Stimulated activated naive CD8-positive, alpha-beta T cell treated with anti-CD3 and anti-CD28 coated beads, Interleukin-15, amount 100 ng/mL, for 72 hours (primary cell): Measurements from ENCODE around the gene RBFOX2.

Source experiments
- ATAC-seq: fragments of 150-1000 bp; cut with Tn5 transposase; 2 replicates; pipeline ENCODE4 v1.10.0; 2021; ENCODE audit warnings: mild to moderate bottlenecking, moderate library complexity
- DNase-seq, 2 donors: peaks; one replicate each; pipeline ENCODE4 v3.0.0; 2021 to 2022
- H3K27ac Mint-ChIP-seq, 2 donors: one replicate each; pipeline ENCODE4 v1.8.0; 2022; ENCODE audit warnings: mild to moderate bottlenecking in 2 of 2, mixed read lengths in 2 of 2, moderate library complexity in 2 of 2
- H3K27me3 Mint-ChIP-seq: one replicate; pipeline ENCODE4 v1.8.0; 2022; ENCODE audit warnings: mixed read lengths
- H3K4me1 Mint-ChIP-seq: one replicate; pipeline ENCODE4 v1.8.0; 2022; ENCODE audit warnings: mild to moderate bottlenecking, mixed read lengths
- H3K4me3 Mint-ChIP-seq, 2 donors: one replicate each; pipeline ENCODE4 v1.8.0; 2022; ENCODE audit warnings: mild to moderate bottlenecking in 2 of 2, mixed read lengths in 2 of 2, moderate library complexity in 1 of 2
- H3K9me3 Mint-ChIP-seq, 2 donors: one replicate each; pipeline ENCODE4 v1.8.0; 2022; ENCODE audit warnings: mixed read lengths in 2 of 2

Gene RBFOX2

GRCh38 chr22:35840302-35840739 lies 188.3 kb downstream of the RBFOX2 start:
- Mint-ChIP-seq H3K27me3 (peaks cover 26% of the 10 kb centered on the region), H3K4me3 (peak overlapping the region; percentile 37 to 40), H3K9me3 (no peaks in the 10 kb centered on the region), H3K27ac (no peak overlapping the region), H3K4me1 (peaks cover 22% of the 10 kb centered on the region)
- no peak for DNase-seq
- ATAC-seq, result no peak

GRCh38 chr22:35839841-35840301 lies 188.8 kb downstream of the RBFOX2 start:
- Mint-ChIP-seq H3K27me3 (peaks cover 26% of the 10 kb centered on the region), H3K4me3 (peak overlapping the region; percentile 37 to 40), H3K27ac (peak overlapping the region in 1 of 2 donors; percentile 49), H3K9me3 (no peaks in the 10 kb centered on the region), H3K4me1 (peaks cover 24% of the 10 kb centered on the region)
- ATAC-seq (no peak), DNase-seq (no peak)

- Mint-ChIP-seq H3K27ac (no peak overlapping the region), H3K4me3 (no peak overlapping the region), H3K27me3 (peaks cover 23% of the 10 kb centered on the region), H3K9me3 (no peaks in the 10 kb centered on the region), H3K4me1 (peaks cover 24% of the 10 kb centered on the region)
- DNase-seq, result no peak
- ATAC-seq, result no peak
Measured at GRCh38 chr22:35838855-35839576, 189.6 kb downstream of the RBFOX2 start.

GRCh38 chr22:35837101-35837727 lies 191.4 kb downstream of the RBFOX2 start:
- DNase-seq, result no peak
- H3K4me1 Mint-ChIP-seq, result peaks cover 24% of the 10 kb centered on the region
- no peak for ATAC-seq
- H3K9me3 Mint-ChIP-seq, result no peaks in the 10 kb centered on the region
- no peak overlapping the region for H3K27ac Mint-ChIP-seq
- no peak overlapping the region for H3K4me3 Mint-ChIP-seq
- H3K27me3 Mint-ChIP-seq, result peaks cover 20% of the 10 kb centered on the region

- Mint-ChIP-seq H3K9me3 (no peaks in the 10 kb centered on the region), H3K4me3 (peak overlapping the region in 1 of 2 donors; percentile 4), H3K27ac (peak overlapping the region in 1 of 2 donors; percentile 79), H3K27me3 (peaks cover 20% of the 10 kb centered on the region), H3K4me1 (peaks cover 24% of the 10 kb centered on the region)
- no peak for ATAC-seq
- DNase-seq, result no peak
Measured at GRCh38 chr22:35835998-35836691, 192.5 kb downstream of the RBFOX2 start.

GRCh38 chr22:35835267-35835997 lies 193.2 kb downstream of the RBFOX2 start:
- peaks cover 23% of the 10 kb centered on the region for H3K4me1 Mint-ChIP-seq
- peak overlapping the region in 1 of 2 donors; percentile 79 for H3K27ac Mint-ChIP-seq
- H3K9me3 Mint-ChIP-seq, result no peaks in the 10 kb centered on the region
- DNase-seq (no peak), ATAC-seq (no peak)
- H3K4me3 Mint-ChIP-seq, result no peak overlapping the region
- H3K27me3 Mint-ChIP-seq, result peaks cover 18% of the 10 kb centered on the region

- Mint-ChIP-seq H3K4me3 (no peak overlapping the region), H3K27me3 (peaks cover 9% of the 10 kb centered on the region), H3K9me3 (no peaks in the 10 kb centered on the region), H3K4me1 (peaks cover 9% of the 10 kb centered on the region), H3K27ac (no peak overlapping the region)
- DNase-seq, result no peak
- ATAC-seq, result no peak
Measured at GRCh38 chr22:35834061-35834460, 194.6 kb downstream of the RBFOX2 start.

- DNase-seq (no peak), ATAC-seq (no peak)
- Mint-ChIP-seq H3K27me3 (peaks cover 6% of the 10 kb centered on the region), H3K27ac (no peak overlapping the region), H3K9me3 (no peaks in the 10 kb centered on the region), H3K4me1 (peaks cover 1% of the 10 kb centered on the region), H3K4me3 (no peak overlapping the region)
Measured at GRCh38 chr22:35830305-35830704, 198.3 kb downstream of the RBFOX2 start.

GRCh38 chr22:35824256-35824655 lies 204.4 kb downstream of the RBFOX2 start:
- no peak for ATAC-seq
- Mint-ChIP-seq H3K4me1 (peaks cover 9% of the 10 kb centered on the region), H3K27ac (no peak overlapping the region), H3K4me3 (no peak overlapping the region), H3K27me3 (peaks cover 3% of the 10 kb centered on the region), H3K9me3 (no peaks in the 10 kb centered on the region)
- no peak for DNase-seq

GRCh38 chr22:35821654-35822053 lies 207.0 kb downstream of the RBFOX2 start:
- no peak overlapping the region for H3K4me3 Mint-ChIP-seq
- H3K27ac Mint-ChIP-seq, result peak overlapping the region in 1 of 2 donors; percentile 16
- DNase-seq (no peak), ATAC-seq (no peak)
- peaks cover 9% of the 10 kb centered on the region for H3K4me1 Mint-ChIP-seq
- no peaks in the 10 kb centered on the region for H3K27me3 Mint-ChIP-seq
- no peaks in the 10 kb centered on the region for H3K9me3 Mint-ChIP-seq

GRCh38 chr22:35819421-35819820 lies 209.2 kb downstream of the RBFOX2 start:
- DNase-seq (no peak), ATAC-seq (no peak)
- no peak overlapping the region for H3K4me3 Mint-ChIP-seq
- peaks cover 9% of the 10 kb centered on the region for H3K4me1 Mint-ChIP-seq
- no peaks in the 10 kb centered on the region for H3K27me3 Mint-ChIP-seq
- H3K9me3 Mint-ChIP-seq, result no peaks in the 10 kb centered on the region
- H3K27ac Mint-ChIP-seq, result no peak overlapping the region

- Mint-ChIP-seq H3K4me3 (no peak overlapping the region), H3K27ac (no peak overlapping the region), H3K9me3 (no peaks in the 10 kb centered on the region), H3K4me1 (peaks cover 9% of the 10 kb centered on the region), H3K27me3 (no peaks in the 10 kb centered on the region)
- DNase-seq, result no peak
- no peak for ATAC-seq
Measured at GRCh38 chr22:35818897-35819296, 209.7 kb downstream of the RBFOX2 start.

GRCh38 chr22:35812600-35812999 lies 216.0 kb downstream of the RBFOX2 start:
- Mint-ChIP-seq H3K27ac (no peak overlapping the region), H3K4me1 (no peaks in the 10 kb centered on the region), H3K27me3 (no peaks in the 10 kb centered on the region), H3K9me3 (peaks cover 5 to 8% of the 10 kb centered on the region in 2 donors), H3K4me3 (no peak overlapping the region)
- ATAC-seq, result no peak
- no peak for DNase-seq

GRCh38 chr22:35811670-35812069 lies 217.0 kb downstream of the RBFOX2 start:
- Mint-ChIP-seq H3K27ac (no peak overlapping the region), H3K9me3 (peaks cover 5 to 8% of the 10 kb centered on the region in 2 donors), H3K27me3 (no peaks in the 10 kb centered on the region), H3K4me3 (no peak overlapping the region), H3K4me1 (no peaks in the 10 kb centered on the region)
- DNase-seq (no peak), ATAC-seq (no peak)

- no peak for ATAC-seq
- no peaks in the 10 kb centered on the region for H3K27me3 Mint-ChIP-seq
- DNase-seq, result no peak
- no peak overlapping the region for H3K27ac Mint-ChIP-seq
- no peaks in the 10 kb centered on the region for H3K4me1 Mint-ChIP-seq
- H3K4me3 Mint-ChIP-seq, result no peak overlapping the region
- H3K9me3 Mint-ChIP-seq, result peaks cover 5 to 8% of the 10 kb centered on the region in 2 donors
Measured at GRCh38 chr22:35809816-35810215, 218.8 kb downstream of the RBFOX2 start.
